Measurements from ENCODE around the gene UBE2B.

UBE2B gene

GRCh38 chr5:134383980-134384697 lies 12.8 kb downstream of the UBE2B start:
- no peak for TF ChIP-seq CTCF (IDR thresholded peaks at IDR 0.05; ENCODE audit: insufficient read depth, low read depth, low read length, missing control alignments)
- DNase-seq (ENCODE audit: low read depth) = no peak
- H3K4me3 ChIP-seq (ENCODE audit: low read depth, low read length) = peak overlapping the region; percentile 27; the same call in 1 of the 2 replicates

DNA sequence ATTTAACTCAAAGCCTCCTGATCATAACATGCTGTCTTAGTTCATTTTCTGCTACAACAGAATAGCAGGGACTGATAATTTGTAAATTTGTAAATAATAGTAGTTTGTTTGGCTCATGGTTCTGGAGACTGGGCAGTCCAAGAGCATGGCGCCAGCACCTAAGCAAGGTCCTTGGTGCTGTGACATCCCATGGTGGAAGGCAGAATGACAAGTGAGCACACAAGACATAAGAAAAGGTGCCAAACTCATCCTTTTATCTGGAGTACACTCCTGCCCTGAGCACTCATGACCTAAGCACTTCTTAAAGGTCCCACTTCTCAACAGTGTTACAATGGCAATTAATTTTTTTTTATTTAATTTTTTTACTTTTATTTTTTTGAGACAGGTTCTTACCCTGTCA lies 16.1 kb downstream of the UBE2B start:
- DNase-seq (ENCODE audit: low read depth) = no peak
- TF ChIP-seq CTCF (IDR thresholded peaks at IDR 0.05; ENCODE audit: insufficient read depth, low read depth, low read length, missing control alignments) = no peak
- no peak overlapping the region for H3K4me3 ChIP-seq (ENCODE audit: low read depth, low read length)

GRCh38 chr5:134392301-134392700 lies 20.9 kb downstream of the UBE2B start:
- H3K4me3 ChIP-seq (ENCODE audit: low read depth, low read length) = no peak overlapping the region
- DNase-seq (ENCODE audit: low read depth) = no peak

DNA sequence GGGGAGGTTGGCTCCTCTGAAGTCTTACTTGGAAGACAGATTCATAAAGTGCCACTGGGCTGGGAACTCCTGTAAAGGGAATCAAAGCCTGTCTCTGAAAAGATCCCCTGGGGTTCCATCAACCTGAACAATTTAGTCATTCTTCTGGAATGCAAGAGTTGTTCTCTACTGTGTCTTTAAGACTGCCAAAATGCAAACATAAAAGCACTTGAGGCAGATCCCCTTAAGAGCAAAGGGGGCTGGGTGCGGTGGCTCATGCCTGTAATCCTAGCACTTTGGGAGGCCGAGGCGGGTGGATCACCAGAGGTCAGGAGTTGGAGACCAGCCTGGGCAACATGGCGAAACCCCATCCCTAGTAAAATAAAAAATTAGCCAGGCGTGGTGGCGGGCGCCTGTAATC lies 23.6 kb downstream of the UBE2B start:
- no peak for TF ChIP-seq CTCF (IDR thresholded peaks at IDR 0.05; ENCODE audit: insufficient read depth, low read depth, low read length, missing control alignments)

More at GRCh38 chr5:134392301-134392700, 20.9 kb downstream of the UBE2B start:
- TF ChIP-seq CTCF (IDR thresholded peaks at IDR 0.05; ENCODE audit: insufficient read depth, low read depth, low read length, missing control alignments) = no peak

DNA sequence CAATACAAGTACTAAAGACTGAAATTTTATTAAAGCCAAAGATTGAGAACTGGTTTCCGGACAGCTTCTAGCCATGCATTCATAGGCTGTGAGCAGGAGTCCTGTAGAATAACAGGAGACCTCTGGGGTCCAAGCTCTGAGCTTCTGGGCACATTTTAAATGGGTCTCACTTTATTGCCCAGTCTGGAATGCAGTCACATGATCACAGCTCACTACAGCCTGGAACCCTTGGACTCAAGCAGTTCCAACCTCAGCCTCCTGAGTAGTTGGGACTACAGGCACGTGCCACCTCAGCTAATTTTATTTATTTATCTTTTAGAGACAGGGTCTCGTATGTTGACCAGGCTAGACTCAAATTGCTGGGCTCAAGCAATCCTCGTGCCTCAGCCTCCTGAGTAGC lies 24.9 kb downstream of the UBE2B start:
- no peak for DNase-seq (ENCODE audit: low read depth)
- H3K4me3 ChIP-seq (ENCODE audit: low read depth, low read length) = no peak overlapping the region
- no peak for TF ChIP-seq CTCF (IDR thresholded peaks at IDR 0.05; ENCODE audit: insufficient read depth, low read depth, low read length, missing control alignments)

More for the DNA sequence above, 23.6 kb downstream of the UBE2B start:
- DNase-seq (ENCODE audit: low read depth) = no peak
- H3K4me3 ChIP-seq (ENCODE audit: low read depth, low read length) = no peak overlapping the region

- TF ChIP-seq CTCF (IDR thresholded peaks at IDR 0.05; ENCODE audit: insufficient read depth, low read depth, low read length, missing control alignments) = no peak
- DNase-seq (ENCODE audit: low read depth) = no peak
- H3K4me3 ChIP-seq (ENCODE audit: low read depth, low read length) = no peak overlapping the region
Observed at GRCh38 chr5:134397196-134397595, 25.8 kb downstream of the UBE2B start.

Data from GM12865 (cell line).